Measurements from ENCODE around the gene CCT6A.

- no peak for TF ChIP-seq USF2 (IDR thresholded peaks at IDR 0.05; ENCODE audit: low read depth, low read length)
- no peak for TF ChIP-seq CTCF (conservative IDR thresholded peaks at IDR 0.05; ENCODE audit: low read depth, low read length)
- no peak for TF ChIP-seq POLR2A (IDR thresholded peaks at IDR 0.05; ENCODE audit: low read depth, low read length)
- TF ChIP-seq RAD21 (IDR thresholded peaks at IDR 0.05; ENCODE audit: low read length): no peak
- no peak for TF ChIP-seq MXI1 (IDR thresholded peaks at IDR 0.05; ENCODE audit: borderline replicate concordance, low read depth, low read length)
- TF ChIP-seq RCOR1 (IDR thresholded peaks at IDR 0.05; ENCODE audit: insufficient replicate concordance, low read length): no peak
- no peak for TF ChIP-seq RFX5 (IDR thresholded peaks at IDR 0.05; ENCODE audit: low read depth, low read length)
Observed at GRCh38 chr7:56023500-56023899, 28.1 kb upstream of the CCT6A start.
